GM12878 (cell line): Measurements from ENCODE around the gene ARF3. TPM values are rescaled to one million over a fixed set of nuclear protein-coding genes. Genes with fewer than 3 reads are reported as not detected.

Experiments used
- ATAC-seq: fragments of 200-7000 bp; cut with Tn5 transposase; 3 replicates; pipeline ENCODE4 v1.9.1; 2020; ENCODE audit warnings: mild to moderate bottlenecking, moderate library complexity
- BruUV-seq: library from RNA; stranded (reverse); fragments of 400-500 nt; replicated peaks from 2 replicates; lab custom pipeline; 2021; lab: Mats Ljungman, UMichigan
- CTCF ChIA-PET: fragments of 300-600 bp; sonication (Branson Sonifier 250); formaldehyde crosslinking; extraction: SDS; loops from one replicate; lab custom pipeline; 2021; ENCODE audit warnings: inconsistent platforms; lab: Yijun Ruan, JAX
- POLR2A ChIA-PET: fragments of 350-600 bp; formaldehyde crosslinking; extraction: SDS; loops from one replicate; lab custom pipeline; 2021; ENCODE audit warnings: inconsistent platforms; lab: Charles Lee
- RAD21 ChIA-PET: fragments of 300-600 bp; sonication (Branson Sonifier 250); formaldehyde crosslinking; loops from one replicate; lab custom pipeline; 2023; ENCODE audit warnings: antibody characterized with exemption; ENCODE audit not compliant: unreplicated experiment; lab: Charles Lee
- SMC1A ChIA-PET: fragments of 300-600 bp; sonication (Branson Sonifier 250); formaldehyde crosslinking; loops from one replicate; lab custom pipeline; 2023; ENCODE audit not compliant: unreplicated experiment, uncharacterized antibody; lab: Charles Lee
- DNase-seq: peaks from one replicate; pipeline ENCODE4 v3.0.0-alpha.2; 2011; ENCODE audit warnings: low read depth, low spot score
- FAIRE-seq: peaks from 3 replicates; lab custom pipeline; 2011; peaks lifted over from hg19 to GRCh38; lab: Jason Lieb, UNC
- H2AFZ ChIP-seq: 2 replicates; pipeline ENCODE4 v1.6.0; 2011; ENCODE audit warnings: low read depth, low read length, control low read depth; ENCODE audit not compliant: control insufficient read depth
- H3K27ac ChIP-seq: 2 replicates; pipeline ENCODE4 v1.5.1; 2011; ENCODE audit warnings: control low read depth; ENCODE audit not compliant: control insufficient read depth, insufficient read depth
- H3K27me3 ChIP-seq, 2 experiments: replicated peaks in 1 of 2; 2 replicates each; pipeline versions ENCODE4 v1.6.0 to v1.6.1; 2011; ENCODE audit warnings: low read length in 1 of 2; ENCODE audit not compliant: control insufficient read depth in 2 of 2, insufficient read depth in 2 of 2
- H3K36me3 ChIP-seq, 2 experiments: 2 replicates each; pipeline ENCODE4 v1.5.1; 2011; ENCODE audit warnings: low read length in 1 of 2; ENCODE audit not compliant: control insufficient read depth in 2 of 2, insufficient read depth in 2 of 2
- H3K4me1 ChIP-seq: 2 replicates; pipeline ENCODE4 v1.6.1; 2011; ENCODE audit warnings: mild to moderate bottlenecking, low read length, moderate library complexity, mixed read lengths; ENCODE audit not compliant: control insufficient read depth, insufficient read depth
- H3K4me2 ChIP-seq: 2 replicates; pipeline ENCODE4 v1.6.0; 2011; ENCODE audit warnings: control low read depth; ENCODE audit not compliant: control insufficient read depth, insufficient read depth
- H3K4me3 ChIP-seq: fragments of 200-600 bp; sonication (generic); 2 replicates; pipeline ENCODE4 v1.5.1; 2016
- H3K79me2 ChIP-seq: 2 replicates; pipeline ENCODE4 v1.6.0; 2011; ENCODE audit warnings: low read length; ENCODE audit not compliant: control insufficient read depth, insufficient read depth
- H3K9ac ChIP-seq: 2 replicates; pipeline ENCODE4 v1.8.0; 2011; ENCODE audit warnings: low read length, control low read depth, mixed read lengths; ENCODE audit not compliant: control insufficient read depth, insufficient read depth
- H3K9me3 ChIP-seq: replicated peaks from 3 replicates; pipeline ENCODE4 v1.5.1; 2011; ENCODE audit warnings: mild to moderate bottlenecking, low read length; ENCODE audit not compliant: control insufficient read depth, insufficient read depth
- H4K20me1 ChIP-seq: 2 replicates; pipeline ENCODE4 v1.6.0; 2011; ENCODE audit not compliant: control insufficient read depth, insufficient read depth
- ETV6 ChIP-seq, 2 experiments: fragments of 450-650 bp in 1 of 2; IDR thresholded peaks in 1 of 2; conservative IDR thresholded peaks in 1 of 2; 2 replicates each; pipeline ENCODE4 v1.6.1; 2014; ENCODE audit warnings: antibody characterized with exemption in 1 of 2, borderline replicate concordance in 1 of 2, low read depth in 1 of 2, mild to moderate bottlenecking in 1 of 2, moderate library complexity in 1 of 2
- HDAC6 ChIP-seq: fragments of 200-600 bp; sonication (generic); IDR thresholded peaks from one replicate; pipeline ENCODE4 v1.8.0; 2017; ENCODE audit warnings: antibody characterized with exemption; ENCODE audit not compliant: unreplicated experiment
- HDGF ChIP-seq: fragments of 450-650 bp; IDR thresholded peaks from 2 replicates; pipeline ENCODE4 v1.6.1; 2016; ENCODE audit warnings: antibody characterized with exemption
- HSF1 ChIP-seq: fragments of 150-350 bp; IDR thresholded peaks from 2 replicates; pipeline ENCODE4 v1.6.1; 2014; ENCODE audit warnings: mild to moderate bottlenecking, low read depth, low read length
- NKRF ChIP-seq: fragments of 450-650 bp; conservative IDR thresholded peaks from 2 replicates; pipeline ENCODE4 v1.6.1; 2017; ENCODE audit warnings: mild to moderate bottlenecking, moderate library complexity
- PAX5 ChIP-seq: IDR thresholded peaks from 2 replicates; pipeline ENCODE4 v1.6.1; 2011; ENCODE audit warnings: low read depth, low read length, borderline replicate concordance
- POLR2A ChIP-seq: IDR thresholded peaks from 2 replicates; pipeline ENCODE4 v1.6.1; 2011; ENCODE audit warnings: low read depth, mild to moderate bottlenecking, low read length
- PRDM15 ChIP-seq: fragments of 450-650 bp; formaldehyde crosslinking; IDR thresholded peaks from 2 replicates; pipeline ENCODE4 v1.4.0; 2020; ENCODE audit warnings: mild to moderate bottlenecking, moderate library complexity
- SKIL ChIP-seq: fragments of 450-650 bp; IDR thresholded peaks from 2 replicates; pipeline ENCODE4 v1.6.1; 2017; ENCODE audit warnings: mild to moderate bottlenecking, low read depth, inconsistent platforms; ENCODE audit not compliant: poor library complexity, severe bottlenecking
- SMARCA5 ChIP-seq: fragments of 450-650 bp; IDR thresholded peaks from 2 replicates; pipeline ENCODE4 v1.6.1; 2017; ENCODE audit warnings: mild to moderate bottlenecking
- WRNIP1 ChIP-seq: IDR thresholded peaks from 2 replicates; pipeline ENCODE4 v1.6.1; 2011; ENCODE audit warnings: low read depth, low read length, improper control_type of control experiment, borderline replicate concordance
- YBX1 ChIP-seq: fragments of 450-650 bp; IDR thresholded peaks from 2 replicates; pipeline ENCODE4 v1.6.1; 2016; ENCODE audit warnings: antibody characterized with exemption
- WGBS: methylation state at CpG from one replicate; pipeline ENCODE4 v1.1.6; 2016; ENCODE audit warnings: low lambda C conversion rate; ENCODE audit not compliant: insufficient replicate concordance, insufficient coverage; ENCODE audit errors: missing lambda C conversion rate; 5-methylcytosine and 5-hydroxymethylcytosine counted together
- in situ Hi-C: fragments of 300-500 bp; cut with MboI; formaldehyde crosslinking; loops from 9 replicates; pipeline ENCODE4 v1.14.3; 2018; ENCODE audit warnings: mixed read lengths
- intact Hi-C: fragments of 100-400 bp; cut with micrococcal nuclease; formaldehyde crosslinking; loops from one replicate; pipeline ENCODE4 v1.14.2; 2022; ENCODE audit not compliant: unreplicated experiment
- polyA plus RNA-seq, 11 experiments: library from polyadenylated mRNA; depleted of rRNA in 4 of 11; unstranded in 6 of 11; stranded (reverse) in 5 of 11; fragments of >200 nt; fragmentation: Nextera tagmentation in 4 of 11; fragmentation: Illumina TruSeq in 1 of 11; extraction: Ambion mirVana in 4 of 11; extraction: Trizol in 1 of 11; gene quantifications; 1 replicate in 1 of 11; 2 replicates in 10 of 11; pipeline versions ENCODE4 v1.2.1 to v1.2.3, GENCODE V29; 2011 to 2016; ENCODE audit warnings: inconsistent platforms in 2 of 11, missing spikeins in 2 of 11, low read depth in 1 of 11
- total RNA-seq, 4 experiments: library from RNA; depleted of rRNA in 3 of 4; stranded (reverse); fragments of >200 nt in 3 of 4; fragmentation: Illumina TruSeq in 1 of 4; extraction: Trizol in 1 of 4; gene quantifications; 2 replicates each; pipeline versions ENCODE4 v1.2.1 to v1.2.3, GENCODE V29; 2013 to 2021

Gene ARF3
- total and polyA plus RNA-seq, 10 of the 15 experiments (the other 5 are each of a cell fraction or from before 2014, with no cell fraction given): 8.7 to 263 (median 74.4) TPM

GRCh38 chr12:48925304-48926011, 31.8 kb downstream of the ARF3 start, which contains the start of gene FKBP11:
FKBP11 (minus strand) TSS chr12:48925492; CDS start chr12:48925428, 64 bp downstream.
- H3K9ac ChIP-seq: peak within 1 kb of the TSS; percentile 96
- BruUV-seq: no TSS peak
- H3K4me1 ChIP-seq: peaks cover 22% of the 10 kb centered on the region
- ChIA-PET SMC1A (interaction anchor here (0.6 to 4.3 kb wide), 12 partner anchors 10 to 73 kb away, joined by 3 to 23 read pairs (median 6); partner anchors contain the start of genes DDX23 and WNT1), RAD21 (interaction anchor here (0.6 to 4.9 kb wide), 17 partner anchors 11 to 269 kb away, joined by 3 to 35 read pairs (median 4); partner anchors contain the start of genes ARF3, DDX23, RHEBL1 and RND1), POLR2A (interaction anchor here (0.6 to 1.7 kb wide), 17 partner anchors 10 to 399 kb away, joined by 3 to 8 read pairs (median 4); partner anchors contain the start of genes ARF3 and WNT1), CTCF (interaction anchor here (0.6 to 5.8 kb wide), 29 partner anchors 10 to 174 kb away, joined by 3 to 93 read pairs (median 7); partner anchors contain the start of genes ARF3, CACNB3, DDX23 and RHEBL1)
- H3K4me3 ChIP-seq: peak within 1 kb of the TSS; percentile 98
- peak within 1 kb of the TSS; percentile 96 for H2AFZ ChIP-seq
- peak within 1 kb of the TSS; percentile 90 for H3K27ac ChIP-seq
- no peaks in the 10 kb centered on the region for H3K27me3 ChIP-seq
- DNase-seq (peak; percentile 30), ATAC-seq (peak; percentile 96), FAIRE-seq (peak; percentile 23)
- H3K36me3 ChIP-seq: no peaks in the 10 kb centered on the region; a peak in 3 of 4 replicates
- no peaks in the 10 kb centered on the region for H4K20me1 ChIP-seq
- in situ Hi-C loops: no loop called here
- intact Hi-C loops: loop anchor here (2.0 kb wide), 2 partner anchors 53 to 73 kb away; partner anchors contain the start of genes DDX23 and WNT1
- 2% methylated on average over 37 of the region's 38 CpGs for WGBS
- no peaks in the 10 kb centered on the region for H3K9me3 ChIP-seq
- peaks cover 10% of the 10 kb centered on the region for H3K79me2 ChIP-seq
- H3K4me2 ChIP-seq: peak within 1 kb of the TSS; percentile 94
- TF ChIP-seq PRDM15 (CRISPR knock-in tag): no peak
- TF ChIP-seq NKRF: peak; percentile 35; the same call in 1 of the 2 replicates
- no peak for TF ChIP-seq SKIL
- no peak for TF ChIP-seq YBX1
- peak; percentile 53 for TF ChIP-seq HDAC6
- peak; percentile 98 for TF ChIP-seq POLR2A
- TF ChIP-seq WRNIP1: no peak
- TF ChIP-seq SMARCA5: 0 out of 2 replicates have a peak, but pooled peaks have one; percentile 44
- TF ChIP-seq ETV6 (conservative IDR thresholded peaks at IDR 0.05 in 1 of 2, IDR thresholded peaks at IDR 0.05 in 1 of 2; ENCODE audit: borderline replicate concordance in 1 of 2, low read depth in 1 of 2): no peak
- TF ChIP-seq HSF1: no peak
- TF ChIP-seq PAX5: peak; percentile 35; the same call in 1 of the 2 replicates
- TF ChIP-seq HDGF: 0 out of 2 replicates have a peak, but pooled peaks have one; percentile 24
